Activated gamma-delta T cell treated with anti-CD3 and anti-CD28 coated beads, Interleukin-2, amount 50 U/mL, for 16 hours (primary cell): ENCODE data around the gene RUBCNL.
"Not testable (repeated sequence)": the region's sequence is repeated elsewhere in the genome, so short reads cannot be mapped to it uniquely, and the experiment has no call there.

ENCODE experiments used
- DNase-seq: peaks from one replicate; pipeline ENCODE4 v3.0.0-alpha.2; 2020; ENCODE audit warnings: low read depth

The RUBCNL gene

GRCh38 chr13:46387064-46387851, at the start of gene RUBCNL:
Gene RUBCNL, minus strand, starts transcription at chr13:46387252. Its CDS starts 14,777 bp downstream, at chr13:46372475.
- no peak for DNase-seq

GRCh38 chr13:46429558-46429957, 42.5 kb upstream of the RUBCNL start:
- DNase-seq = not testable (repeated sequence)

- no peak for DNase-seq
These were observed 18.4 kb upstream of the RUBCNL start for GRCh38 chr13:46405457-46405856.

- DNase-seq = no peak
These were observed 17.7 kb upstream of the RUBCNL start for GRCh38 chr13:46404733-46405100.

- DNase-seq = no peak
These were observed 17.0 kb upstream of the RUBCNL start for GRCh38 chr13:46403851-46404732.

GRCh38 chr13:46402178-46402577, 15.1 kb upstream of the RUBCNL start:
- DNase-seq = no peak

GRCh38 chr13:46401432-46401831, 14.4 kb upstream of the RUBCNL start:
- DNase-seq = no peak

GRCh38 chr13:46396341-46396740, 9.3 kb upstream of the RUBCNL start:
- DNase-seq = no peak

- no peak for DNase-seq
These were observed 5.9 kb upstream of the RUBCNL start for GRCh38 chr13:46392967-46393366.

GRCh38 chr13:46389457-46390451, 2.7 kb upstream of the RUBCNL start:
- DNase-seq = no peak

- no peak for DNase-seq
These were observed 1.8 kb upstream of the RUBCNL start for GRCh38 chr13:46388846-46389245.

- no peak for DNase-seq
These were observed 1.3 kb upstream of the RUBCNL start for GRCh38 chr13:46388308-46388707.

GRCh38 chr13:46386392-46387063, 524 bp downstream of the RUBCNL start:
- no peak for DNase-seq

GRCh38 chr13:46385946-46386345, 1.1 kb downstream of the RUBCNL start:
- no peak for DNase-seq

GRCh38 chr13:46383383-46383782, 3.7 kb downstream of the RUBCNL start:
- no peak for DNase-seq

- DNase-seq = no peak
These were observed 4.8 kb downstream of the RUBCNL start for GRCh38 chr13:46382224-46382623.

GRCh38 chr13:46380242-46380641, 6.8 kb downstream of the RUBCNL start:
- no peak for DNase-seq

- DNase-seq = no peak
These were observed 7.4 kb downstream of the RUBCNL start for GRCh38 chr13:46379611-46380010.

GRCh38 chr13:46378411-46378810, 8.6 kb downstream of the RUBCNL start:
- no peak for DNase-seq

GRCh38 chr13:46377554-46377953, 9.5 kb downstream of the RUBCNL start:
- DNase-seq = no peak

- no peak for DNase-seq
These were observed 12.3 kb downstream of the RUBCNL start for GRCh38 chr13:46374710-46375109.
